Posterior vena cava (tissue), 2 donors: Measurements from ENCODE around the gene NDFIP1. TPM values are rescaled to one million over a fixed set of nuclear protein-coding genes. Genes with fewer than 3 reads are reported as not detected.

Source experiments
- DNase-seq: peaks from one replicate; pipeline ENCODE4 v3.0.0-alpha.2; 2020; ENCODE audit warnings: low spot score
- intact Hi-C, 2 donors: fragments of 100-400 bp; cut with DNase I; formaldehyde crosslinking; loops; one replicate each; pipeline versions ENCODE4 v1.14.1 to v1.14.2; 2022 to 2023
- total RNA-seq, 2 donors: library from RNA; stranded (reverse); fragmentation: NEBNext Ultra II Directional; extraction: Animal tissue kit (Norgen Biotek cat#: 25700); gene quantifications; one replicate each; pipeline ENCODE4 v1.2.1, GENCODE V29; 2021
- donor health status: DM: yes; HTN: yes; CAD: no.
- donor health status: DM: yes; HTN: yes; CAD: no.

The NDFIP1 gene
- total RNA-seq, 2 donors from 2014 or later = 78.5 to 81.0 TPM

DNA sequence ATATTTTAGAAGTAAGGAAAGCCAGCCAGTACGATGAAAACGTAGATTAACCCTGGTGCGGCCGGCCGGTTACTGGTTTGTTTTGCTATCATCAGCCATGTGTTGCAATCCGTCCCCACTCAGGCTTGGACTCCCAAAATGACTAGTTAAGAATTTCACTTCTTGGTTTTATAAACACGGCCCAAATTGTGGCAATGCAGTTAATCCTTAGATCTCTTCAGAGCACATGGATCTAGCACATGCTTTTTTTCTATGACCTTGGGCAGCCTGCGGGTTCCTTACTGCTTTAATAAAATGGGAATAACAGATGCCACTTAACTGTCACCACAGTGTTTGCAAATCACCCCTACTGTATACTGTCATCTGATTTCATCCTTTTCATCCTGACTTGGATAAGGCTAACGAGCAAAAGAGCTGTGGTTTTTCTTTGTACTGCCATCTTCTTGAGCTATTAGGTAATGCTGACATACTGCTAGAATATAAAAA lies 1.5 kb downstream of the NDFIP1 start:
- no peak for DNase-seq
- intact Hi-C loops = no loop called here

- intact Hi-C loops = no loop called here
- DNase-seq = no peak
These were observed 2.6 kb downstream of the NDFIP1 start for GRCh38 chr5:142110988-142111687.

DNA sequence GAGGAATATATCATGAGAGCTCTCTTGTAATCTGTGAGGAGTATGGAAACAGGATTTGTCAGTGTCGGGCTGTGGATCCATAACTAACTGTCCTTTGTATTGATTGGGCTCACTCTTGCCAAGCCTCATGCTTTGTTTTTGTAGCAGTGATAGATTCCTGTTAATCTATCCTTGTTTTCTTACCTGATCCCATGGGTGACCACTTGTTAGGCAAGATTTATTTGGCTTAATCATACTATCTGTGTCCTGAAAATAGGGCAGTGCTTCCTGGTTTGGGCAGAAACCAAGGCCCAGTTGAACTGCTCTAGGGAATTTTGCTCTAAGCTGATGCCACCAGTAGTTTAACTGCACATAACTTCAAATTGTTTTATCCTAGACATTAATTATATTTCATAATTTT lies 6.1 kb downstream of the NDFIP1 start:
- no peak for DNase-seq
- intact Hi-C loops = no loop called here

GRCh38 chr5:142115937-142116614 lies 7.5 kb downstream of the NDFIP1 start:
- intact Hi-C loops = no loop called here
- no peak for DNase-seq

GRCh38 chr5:142117579-142118151 lies 9.1 kb downstream of the NDFIP1 start:
- intact Hi-C loops = no loop called here
- no peak for DNase-seq

- intact Hi-C loops = no loop called here
- no peak for DNase-seq
These were observed 9.6 kb downstream of the NDFIP1 start for GRCh38 chr5:142118155-142118686.

GRCh38 chr5:142119051-142119625 lies 10.6 kb downstream of the NDFIP1 start:
- no peak for DNase-seq
- intact Hi-C loops = no loop called here

DNA sequence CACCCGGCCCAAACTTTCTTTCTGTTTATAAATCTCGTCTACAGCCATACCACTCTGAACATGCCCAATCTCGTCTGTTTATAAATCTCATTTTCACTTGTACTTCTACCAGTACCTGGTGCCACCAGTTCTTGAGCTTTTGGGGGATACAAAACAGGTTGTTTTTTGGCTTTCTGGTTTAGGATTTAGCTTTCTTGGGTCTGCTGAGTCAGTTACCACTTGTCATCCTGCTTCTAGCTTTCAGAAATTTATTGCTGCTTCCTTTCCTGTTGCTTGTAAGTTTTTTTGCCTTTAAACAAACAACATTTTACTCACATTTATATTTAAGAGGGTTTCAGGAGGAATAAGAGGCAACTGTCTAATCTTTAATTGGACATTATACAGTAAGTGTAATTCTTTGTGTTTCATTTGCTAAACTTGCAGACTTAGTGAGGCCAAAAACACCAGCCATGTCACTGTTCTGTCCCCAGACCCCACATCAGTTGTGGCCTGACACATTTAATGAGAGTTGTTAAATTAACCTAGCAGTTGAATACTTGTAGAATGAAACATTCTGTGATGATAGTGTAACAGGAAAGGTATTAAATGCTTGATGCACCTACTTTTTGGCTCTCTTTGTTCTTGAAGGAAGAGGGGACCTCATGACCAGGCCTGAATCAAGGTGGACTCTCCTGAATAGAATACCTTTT lies 11.8 kb downstream of the NDFIP1 start:
- DNase-seq = no peak
- intact Hi-C loops = no loop called here

GRCh38 chr5:142122121-142122520 lies 13.5 kb downstream of the NDFIP1 start:
- intact Hi-C loops = no loop called here
- no peak for DNase-seq

DNA sequence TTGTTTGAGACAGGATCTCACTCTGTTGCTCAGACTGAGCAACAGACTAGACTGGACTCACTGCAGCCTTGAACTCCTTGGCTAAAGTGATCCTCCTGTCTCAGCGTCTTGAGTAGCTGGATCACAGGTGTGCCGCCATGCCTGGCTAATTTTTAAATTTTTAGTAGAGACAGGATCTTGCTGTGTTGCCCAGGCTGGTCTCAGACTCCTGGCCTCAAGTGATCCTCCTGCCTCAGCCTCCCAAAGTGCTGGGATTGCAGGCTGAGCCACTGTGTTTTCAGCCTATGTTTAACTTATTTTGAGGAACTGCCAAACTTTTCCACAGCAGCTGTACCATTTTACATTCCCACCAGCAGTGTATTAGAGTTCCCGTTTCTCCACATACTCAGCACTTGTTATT lies 16.8 kb downstream of the NDFIP1 start:
- DNase-seq = no peak
- intact Hi-C loops = no loop called here

GRCh38 chr5:142125963-142126362 lies 17.4 kb downstream of the NDFIP1 start:
- intact Hi-C loops = no loop called here
- DNase-seq = no peak

- intact Hi-C loops = no loop called here
- DNase-seq = no peak
These were observed 20.2 kb downstream of the NDFIP1 start for GRCh38 chr5:142128675-142129208.

DNA sequence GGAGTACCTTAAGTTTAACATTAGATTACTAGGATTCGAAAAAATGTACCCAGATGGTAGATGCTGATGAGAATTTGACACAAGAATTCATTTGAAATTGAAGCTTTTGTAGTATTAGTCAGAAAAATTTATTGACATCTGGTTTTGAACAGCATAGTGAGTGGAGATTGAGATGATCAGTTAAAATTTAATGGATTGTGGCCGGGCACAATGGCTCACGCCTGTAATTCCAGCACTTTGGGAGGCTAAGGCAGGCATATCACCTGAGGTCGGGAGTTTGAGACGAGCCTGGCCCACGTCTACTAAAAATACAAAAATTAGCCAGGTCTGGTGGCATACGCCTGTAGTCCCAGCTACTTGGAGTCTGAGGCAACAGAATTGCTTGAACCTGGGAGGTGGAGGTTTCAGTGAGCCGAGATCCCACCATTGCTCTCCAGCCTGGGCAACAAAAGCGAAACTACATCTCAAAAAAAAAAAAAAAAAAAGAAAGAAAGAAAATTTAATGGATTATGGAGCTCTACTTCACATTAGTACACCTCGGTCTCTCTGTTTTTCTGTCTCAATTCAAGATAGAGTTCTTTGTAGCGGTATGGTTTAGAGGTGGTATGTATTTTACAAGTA lies 21.0 kb downstream of the NDFIP1 start:
- intact Hi-C loops = no loop called here
- no peak for DNase-seq

DNA sequence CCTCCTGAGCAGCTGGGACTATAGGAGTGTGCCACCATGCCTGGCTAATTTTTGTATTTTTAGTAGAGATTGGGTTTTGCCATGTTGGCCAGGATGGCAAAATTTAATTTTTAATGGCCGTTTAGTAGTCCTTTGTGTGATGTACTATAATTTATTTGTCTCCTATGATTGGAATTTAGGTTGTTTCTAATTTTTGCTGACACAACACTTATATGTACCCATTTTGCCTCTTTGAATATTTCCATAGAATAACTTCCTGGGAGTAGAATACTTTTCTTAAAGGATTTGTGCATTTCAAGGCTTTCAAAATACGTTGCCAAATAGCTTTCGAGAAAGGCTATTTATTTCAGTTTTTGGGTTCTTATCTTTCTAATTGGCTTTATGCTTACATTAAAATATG lies 22.8 kb downstream of the NDFIP1 start:
- intact Hi-C loops = no loop called here
- DNase-seq = no peak

DNA sequence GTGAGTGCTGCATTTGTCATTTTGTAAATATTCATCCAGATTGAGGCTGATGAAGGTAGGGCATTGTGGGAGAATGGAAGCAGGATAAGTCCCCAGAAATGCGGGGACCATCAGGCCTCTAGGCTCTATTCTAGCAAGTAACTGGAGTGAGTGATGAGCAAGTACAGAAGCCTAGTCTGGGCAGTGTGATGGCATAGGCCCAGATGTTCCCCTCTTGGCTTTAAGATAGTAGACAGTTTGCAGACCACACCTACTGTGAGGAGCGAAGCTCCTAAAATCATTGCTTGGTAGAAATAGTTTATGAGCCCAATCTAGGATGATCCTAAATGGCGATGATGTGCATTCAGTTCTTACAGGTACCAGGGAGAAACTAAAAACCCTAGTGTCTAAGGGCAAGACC lies 24.3 kb downstream of the NDFIP1 start:
- no peak for DNase-seq
- intact Hi-C loops = no loop called here

- intact Hi-C loops = no loop called here
These were observed 25.0 kb downstream of the NDFIP1 start for GRCh38 chr5:142133330-142134206.

DNA sequence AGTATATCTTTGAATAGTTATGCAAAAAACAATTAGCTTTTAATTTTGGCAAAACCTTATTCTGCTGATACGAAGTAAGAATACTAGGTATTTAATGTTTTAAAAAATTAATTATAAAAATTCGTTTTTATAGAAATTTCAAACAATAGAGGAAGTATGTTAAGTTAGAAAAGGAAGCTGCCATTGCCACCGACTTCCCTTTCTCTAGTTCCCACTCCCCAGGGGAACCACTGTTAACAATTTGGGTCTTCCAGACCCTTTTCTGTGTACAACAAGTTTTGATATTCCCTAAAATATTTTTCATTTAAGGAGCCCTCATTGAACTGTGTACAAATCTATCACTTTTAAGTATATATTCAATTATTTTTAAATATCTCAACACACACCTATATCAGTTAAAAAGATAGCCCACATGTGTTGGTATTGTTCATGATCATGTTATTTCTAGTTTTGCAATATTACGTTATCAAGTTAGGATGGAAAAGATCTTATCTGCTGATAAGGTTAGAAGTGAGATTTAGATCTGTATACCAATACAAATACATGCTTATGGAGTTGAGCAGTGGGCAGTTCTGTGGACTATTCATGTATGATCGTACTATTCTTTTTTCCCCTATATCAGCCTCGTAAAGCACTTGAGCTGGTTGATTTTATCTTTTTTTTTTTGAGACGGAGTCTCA lies 25.9 kb downstream of the NDFIP1 start:
- no peak for DNase-seq
- intact Hi-C loops = no loop called here

More at GRCh38 chr5:142133330-142134206, 25.0 kb downstream of the NDFIP1 start:
- DNase-seq = no peak
